Right hindlimb (tissue), 1 donor: ENCODE data around the gene SERPINB11.
"Not testable (repeated sequence)": the region's sequence is repeated elsewhere in the genome, so short reads cannot be mapped to it uniquely, and the experiment has no call there.

ENCODE experiments used
- DNase-seq: peaks from one replicate; pipeline ENCODE4 v3.0.0-alpha.2; 2018

The SERPINB11 gene, protein sequence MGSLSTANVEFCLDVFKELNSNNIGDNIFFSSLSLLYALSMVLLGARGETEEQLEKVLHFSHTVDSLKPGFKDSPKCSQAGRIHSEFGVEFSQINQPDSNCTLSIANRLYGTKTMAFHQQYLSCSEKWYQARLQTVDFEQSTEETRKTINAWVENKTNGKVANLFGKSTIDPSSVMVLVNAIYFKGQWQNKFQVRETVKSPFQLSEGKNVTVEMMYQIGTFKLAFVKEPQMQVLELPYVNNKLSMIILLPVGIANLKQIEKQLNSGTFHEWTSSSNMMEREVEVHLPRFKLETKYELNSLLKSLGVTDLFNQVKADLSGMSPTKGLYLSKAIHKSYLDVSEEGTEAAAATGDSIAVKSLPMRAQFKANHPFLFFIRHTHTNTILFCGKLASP

GRCh38 chr18:63702660-63703059 lies at the start of gene SERPINB11:
Gene SERPINB11, plus strand, starts transcription at chr18:63702960. Its CDS starts 7,234 bp downstream, at chr18:63710194.
- DNase-seq: no peak

GRCh38 chr18:63658920-63659319 lies 43.8 kb upstream of the SERPINB11 start:
- DNase-seq: not testable (repeated sequence)

GRCh38 chr18:63661750-63662149 lies 41.0 kb upstream of the SERPINB11 start, which contains the start of gene SERPINB3:
Gene SERPINB3, minus strand, starts transcription at chr18:63661893. Its CDS starts 677 bp downstream, at chr18:63661216.
- DNase-seq: not testable (repeated sequence)

DNA sequence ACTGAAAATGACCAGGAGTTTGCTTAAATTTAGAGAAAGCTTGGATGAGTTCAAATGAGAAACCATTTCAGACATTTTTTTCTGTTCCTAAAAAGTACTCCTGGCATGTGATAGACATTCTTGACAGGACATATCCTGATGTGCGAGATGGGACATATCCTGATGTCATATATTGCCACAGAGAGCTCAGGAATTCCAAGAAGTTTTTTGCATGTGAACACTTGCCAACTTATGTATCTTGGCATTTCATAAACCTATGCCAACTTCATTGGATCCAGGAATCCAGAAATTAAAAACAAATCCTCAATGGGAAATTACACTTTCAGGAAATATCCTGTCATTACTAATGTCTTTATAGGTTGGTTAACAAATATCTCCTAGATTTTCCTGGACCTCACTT lies 38.2 kb upstream of the SERPINB11 start:
- DNase-seq: no peak

- DNase-seq: no peak
Measured at GRCh38 chr18:63676526-63677323, 26.0 kb upstream of the SERPINB11 start.

DNA sequence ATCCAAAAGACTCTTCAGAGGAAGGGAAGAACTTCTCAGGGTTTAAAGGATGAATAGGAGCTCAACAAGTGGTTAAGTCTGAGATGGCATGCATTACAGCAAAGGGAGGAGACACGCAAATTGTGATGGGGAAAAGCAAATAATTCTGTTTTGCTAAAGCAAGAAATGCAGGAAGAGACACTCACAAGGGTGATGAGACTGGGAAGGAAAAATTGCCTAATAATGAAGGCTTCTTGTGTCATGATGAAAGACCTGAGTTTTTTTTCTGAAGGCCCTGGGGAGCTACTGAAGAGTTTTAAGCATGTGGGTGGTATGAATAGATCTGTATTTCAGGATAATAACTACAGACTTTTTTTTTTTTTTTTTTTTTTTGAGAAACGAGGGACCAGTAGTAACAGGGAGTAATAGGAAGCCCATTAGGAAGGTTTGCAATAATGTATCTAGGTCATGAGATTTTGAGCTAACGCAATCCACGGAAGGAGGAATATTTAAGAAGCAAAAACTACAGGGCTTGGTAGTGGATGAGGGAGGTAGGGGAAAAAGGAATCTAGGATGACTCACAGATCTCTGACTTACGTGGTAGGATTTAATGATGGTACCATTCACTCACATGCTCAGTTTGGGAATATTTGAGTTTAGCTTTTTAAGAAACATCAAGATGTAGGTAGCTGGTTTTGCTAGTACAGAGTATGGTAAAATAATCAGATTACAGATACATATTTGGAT lies 25.1 kb upstream of the SERPINB11 start:
- no peak for DNase-seq

GRCh38 chr18:63679820-63680606 lies 22.7 kb upstream of the SERPINB11 start:
- DNase-seq: no peak

DNA sequence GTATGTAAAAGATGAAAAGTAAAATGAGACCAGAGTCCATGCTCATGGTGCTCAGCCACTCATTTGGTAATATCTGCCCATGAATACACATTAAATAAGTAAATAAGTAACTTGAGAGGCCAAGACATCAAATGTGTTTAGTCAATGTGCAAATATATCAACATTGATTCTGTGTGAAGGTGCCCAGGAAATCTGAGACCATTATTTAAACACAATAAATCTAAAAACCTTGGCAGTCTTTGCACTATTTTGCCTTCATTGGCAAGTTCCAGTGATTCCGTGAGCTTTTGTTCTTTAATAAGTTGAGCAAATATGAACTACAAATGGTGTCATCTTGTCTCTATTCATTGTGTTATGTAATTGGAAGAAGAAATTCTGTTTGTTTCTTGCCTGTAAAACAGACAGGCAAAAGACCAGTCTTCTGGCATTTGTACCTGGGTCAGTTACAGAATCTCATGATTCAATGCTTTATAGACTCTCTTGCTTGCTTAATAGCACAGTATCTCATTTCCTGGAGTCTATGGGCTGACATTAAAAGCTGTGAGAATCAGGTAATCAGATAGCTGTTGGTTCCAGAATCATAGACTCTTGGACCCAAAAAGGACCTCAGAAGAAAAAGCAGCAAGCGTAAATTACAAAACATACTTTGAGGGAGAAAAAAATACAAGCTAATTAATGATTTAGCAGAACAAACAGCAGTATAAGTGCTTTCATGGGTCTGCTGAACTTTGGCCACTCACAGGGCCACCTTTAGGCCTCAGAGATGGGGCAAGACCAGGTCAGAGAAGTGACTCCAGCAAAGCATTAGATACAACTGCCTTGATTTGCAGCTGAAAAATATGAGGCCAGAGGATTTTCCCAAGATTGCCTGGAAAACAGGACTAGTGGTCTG lies 21.1 kb upstream of the SERPINB11 start:
- DNase-seq: no peak

GRCh38 chr18:63683152-63683551 lies 19.6 kb upstream of the SERPINB11 start:
- DNase-seq: no peak

- no peak for DNase-seq
Measured at GRCh38 chr18:63683890-63684289, 18.9 kb upstream of the SERPINB11 start.

GRCh38 chr18:63684718-63685117 lies 18.0 kb upstream of the SERPINB11 start:
- no peak for DNase-seq

- no peak for DNase-seq
Measured at GRCh38 chr18:63686871-63687270, 15.9 kb upstream of the SERPINB11 start.

DNA sequence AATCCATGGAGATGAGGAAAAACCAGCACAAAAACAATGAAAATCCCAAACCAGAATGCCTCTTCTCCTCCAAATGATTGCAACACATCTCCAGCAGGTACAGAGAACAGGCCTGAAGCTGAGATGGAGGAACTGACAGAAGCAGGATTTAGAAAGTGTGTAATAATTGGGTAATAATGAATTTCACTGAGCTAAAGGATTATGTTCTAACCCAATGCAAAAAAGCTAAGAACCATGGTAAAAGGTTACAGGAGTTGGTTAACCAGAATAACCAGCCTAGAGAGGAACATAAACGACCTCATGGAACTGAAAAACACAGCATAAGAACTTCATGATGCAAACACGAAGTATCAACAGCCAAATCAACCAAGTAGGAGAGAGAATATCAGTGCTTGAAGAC lies 13.7 kb upstream of the SERPINB11 start:
- DNase-seq: no peak

- DNase-seq: no peak
Measured at GRCh38 chr18:63697097-63697660, 5.6 kb upstream of the SERPINB11 start.

- no peak for DNase-seq
Measured at GRCh38 chr18:63700501-63700900, 2.3 kb upstream of the SERPINB11 start.

DNA sequence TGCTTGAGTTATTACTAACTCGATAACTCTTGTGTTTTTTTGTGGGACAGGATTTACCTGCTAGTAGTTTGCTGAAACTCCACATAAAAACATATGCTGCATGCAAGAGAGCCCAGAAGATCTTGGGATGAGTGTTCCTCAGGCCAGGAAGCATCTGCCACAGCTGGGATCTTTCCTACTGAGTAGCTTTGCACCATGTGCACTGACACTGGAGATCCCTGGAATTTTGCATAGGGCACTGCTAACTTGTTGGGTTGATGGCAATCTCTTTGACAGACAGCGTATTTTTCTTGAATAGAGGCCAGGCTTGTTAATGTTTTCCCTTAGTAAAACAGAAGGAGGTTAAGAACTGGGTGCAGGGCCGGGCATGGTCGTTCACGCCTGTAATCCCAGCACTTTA lies 808 bp upstream of the SERPINB11 start:
- no peak for DNase-seq

GRCh38 chr18:63705401-63705800 lies 2.6 kb downstream of the SERPINB11 start:
- DNase-seq: no peak

- DNase-seq: no peak
Measured at GRCh38 chr18:63707816-63708215, 5.1 kb downstream of the SERPINB11 start.

DNA sequence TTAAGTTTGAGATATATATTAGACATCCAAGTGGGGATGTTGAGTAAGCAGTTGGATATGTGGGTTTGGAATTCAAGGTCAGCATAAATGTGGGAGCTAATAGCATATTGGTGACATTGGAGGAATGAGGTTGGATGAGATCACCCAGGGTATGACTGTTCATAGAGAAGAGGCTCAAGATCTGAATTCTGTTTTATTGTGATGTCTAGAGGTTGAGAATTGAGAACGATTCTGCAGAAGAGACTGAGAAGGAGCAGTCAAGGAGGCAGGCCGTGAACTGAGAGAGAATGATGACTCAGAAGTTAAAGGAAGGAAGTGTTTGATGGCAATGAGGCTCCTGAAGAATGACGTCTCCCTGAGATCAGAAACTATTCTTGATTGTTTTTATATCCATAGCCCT lies 5.9 kb downstream of the SERPINB11 start:
- no peak for DNase-seq

- DNase-seq: peak; percentile 28
Measured at GRCh38 chr18:63725682-63726480, 23.1 kb downstream of the SERPINB11 start.
